ENCODE data around the gene AUP1. TPM values are rescaled to one million over a fixed set of nuclear protein-coding genes. Genes with fewer than 3 reads are reported as not detected.

AUP1 gene
- total and polyA plus RNA-seq, 2 of the 4 experiments (the other 2 are of a cell fraction) = 47.5 to 100.0 TPM

- Histone ChIP-seq H3K18ac (ENCODE audit: low read depth, low read length) (no peak overlapping the region), H4K20me1 (ENCODE audit: insufficient read depth, low read length) (no peaks in the 10 kb centered on the region; the same call in 1 of the 2 replicates), H3K27me3 (ENCODE audit: control insufficient read depth, insufficient read depth, low read length) (no peaks in the 10 kb centered on the region), H4K91ac (ENCODE audit: insufficient read depth, low read depth, low read length) (peak overlapping the region; percentile 79; the same call in 1 of the 2 replicates), H2AK9ac (replicated peaks; ENCODE audit: low read depth, low read length, poor library complexity) (peak overlapping the region; percentile 93), H3K27ac (ENCODE audit: insufficient read depth, low read length) (peak overlapping the region; percentile 50; the same call in 1 of the 2 replicates), H3K9ac (ENCODE audit: low read depth, low read length) (peak overlapping the region; percentile 71), H2BK20ac (ENCODE audit: low read depth, low read length) (no peak overlapping the region), H3K79me1 (ENCODE audit: low read depth in 1 of 2, low read length in 2 of 2) (peaks cover 14 to 48% of the 10 kb centered on the region in 2 experiments), H4K5ac (ENCODE audit: low read depth, low read length) (peak overlapping the region; percentile 61; the same call in 1 of the 2 replicates), H3K56ac (ENCODE audit: extremely low read depth, insufficient read depth, low read length) (peak overlapping the region; percentile 21; the same call in 1 of the 2 replicates), H3K23ac (ENCODE audit: low read depth, low read length) (peak overlapping the region; percentile 41; the same call in 1 of the 2 replicates), H3K4me3 (ENCODE audit: insufficient read depth, low read depth, low read length) (peak overlapping the region; percentile 52), H4K8ac (ENCODE audit: low read depth in 2 of 2, low read length in 2 of 2) (peak overlapping the region; percentile 53 to 84), H3K4me2 (ENCODE audit: low read depth, low read length) (peak overlapping the region; percentile 92), H3K36me3 (ENCODE audit: control insufficient read depth, insufficient read depth, low read length) (peaks cover 13% of the 10 kb centered on the region), H2AFZ (replicated peaks; ENCODE audit: low read length, poor library complexity) (peak overlapping the region; percentile 94), H3K4me1 (ENCODE audit: control insufficient read depth, insufficient read depth, low read length) (peaks cover 20% of the 10 kb centered on the region), H2BK15ac (ENCODE audit: low read depth, low read length) (no peak overlapping the region), H3K14ac (replicated peaks; ENCODE audit: low read depth, low read length) (peak overlapping the region; percentile 73), H3K9me3 (ENCODE audit: control insufficient read depth, insufficient read depth, low read length) (no peaks in the 10 kb centered on the region), H2BK5ac (ENCODE audit: low read depth, low read length, poor library complexity, severe bottlenecking) (peak overlapping the region; percentile 40), H2AK5ac (ENCODE audit: low read depth, low read length) (peak overlapping the region; percentile 90), H3K4ac (ENCODE audit: low read depth, low read length) (peak overlapping the region; percentile 81), H3K9me1 (ENCODE audit: insufficient read depth, low read length) (peaks cover 13% of the 10 kb centered on the region; the same call in 1 of the 2 replicates), H2BK120ac (ENCODE audit: low read depth, low read length) (peak overlapping the region; percentile 49)
- dilution Hi-C loops (cut with HindIII; ENCODE audit: low sequenced_read_pairs, unreplicated experiment) = no loop called here
- intact Hi-C loops (cut with micrococcal nuclease) = no loop called here
- POLR2A ChIA-PET (ENCODE audit: unreplicated experiment) = no interaction called here
- TF ChIP-seq CTCF (conservative IDR thresholded peaks at IDR 0.05; ENCODE audit: low read depth, low read length) (no peak), CHD1 (IDR thresholded peaks at IDR 0.05; ENCODE audit: low read depth, low read length) (no peak), MXI1 (IDR thresholded peaks at IDR 0.05; ENCODE audit: borderline replicate concordance, low read depth, low read length) (0 out of 2 replicates have a peak, but pooled peaks have one; percentile 4), FOS (IDR thresholded peaks at IDR 0.05; ENCODE audit: low read depth, low read length) (no peak), MAZ (IDR thresholded peaks at IDR 0.05; ENCODE audit: borderline replicate concordance, low read depth, low read length) (no peak)
- CTCF ChIA-PET = interaction anchor here (1.5 kb wide), 1 partner anchor 66 kb away, joined by 3 read pairs; the partner anchor contains the start of genes CCDC142 and TTC31
- BruUV-seq (replicated peaks) = no TSS peak
- ATAC-seq (ENCODE audit: low read depth) (peak; percentile 80), DNase-seq (peak; percentile 46)
- WGBS, 2 experiments (ENCODE audit: extremely low coverage in 2 of 2, insufficient read length in 1 of 2) = 14% methylated on average over 62 of the region's 85 CpGs; no CpG with 5 or more reads in 1 of the 2 experiments
- in situ Hi-C loops (cut with MboI; ENCODE audit: low sequenced_read_pairs) = no loop called here
Observed at GRCh38 chr2:74548900-74549826, 19.7 kb upstream of the AUP1 start.

Data from IMR-90 (cell line).